ENCODE measurements around the gene ZNF527.
"Not testable (repeated sequence)": the region's sequence is repeated elsewhere in the genome, so short reads cannot be mapped to it uniquely, and the experiment has no call there.

The ZNF527 gene

DNA sequence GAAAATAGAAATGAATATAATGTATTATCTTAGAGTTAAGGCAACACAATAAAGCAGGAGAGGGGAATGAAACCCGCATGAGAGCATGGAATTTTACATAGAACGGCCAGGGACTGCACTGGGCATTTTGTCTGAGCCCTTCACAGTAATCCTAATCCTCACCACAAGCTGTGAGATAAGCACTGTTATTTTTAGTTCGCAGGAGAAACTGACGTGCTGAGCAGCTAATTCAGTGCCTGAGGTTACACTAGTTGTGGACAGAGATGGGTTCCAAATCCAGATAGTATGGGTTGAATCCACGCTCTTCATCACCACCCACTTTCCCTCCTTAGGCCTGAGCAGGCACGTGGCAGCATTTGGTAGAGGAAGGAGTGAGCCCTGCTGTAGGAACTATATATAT is 24.8 kb upstream of the ZNF527 start:
- TF ChIP-seq, protein P1, sequence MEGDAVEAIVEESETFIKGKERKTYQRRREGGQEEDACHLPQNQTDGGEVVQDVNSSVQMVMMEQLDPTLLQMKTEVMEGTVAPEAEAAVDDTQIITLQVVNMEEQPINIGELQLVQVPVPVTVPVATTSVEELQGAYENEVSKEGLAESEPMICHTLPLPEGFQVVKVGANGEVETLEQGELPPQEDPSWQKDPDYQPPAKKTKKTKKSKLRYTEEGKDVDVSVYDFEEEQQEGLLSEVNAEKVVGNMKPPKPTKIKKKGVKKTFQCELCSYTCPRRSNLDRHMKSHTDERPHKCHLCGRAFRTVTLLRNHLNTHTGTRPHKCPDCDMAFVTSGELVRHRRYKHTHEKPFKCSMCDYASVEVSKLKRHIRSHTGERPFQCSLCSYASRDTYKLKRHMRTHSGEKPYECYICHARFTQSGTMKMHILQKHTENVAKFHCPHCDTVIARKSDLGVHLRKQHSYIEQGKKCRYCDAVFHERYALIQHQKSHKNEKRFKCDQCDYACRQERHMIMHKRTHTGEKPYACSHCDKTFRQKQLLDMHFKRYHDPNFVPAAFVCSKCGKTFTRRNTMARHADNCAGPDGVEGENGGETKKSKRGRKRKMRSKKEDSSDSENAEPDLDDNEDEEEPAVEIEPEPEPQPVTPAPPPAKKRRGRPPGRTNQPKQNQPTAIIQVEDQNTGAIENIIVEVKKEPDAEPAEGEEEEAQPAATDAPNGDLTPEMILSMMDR (conservative IDR thresholded peaks at IDR 0.05; ENCODE audit: low read length) = no peak
- no peak overlapping the region for H3K4me3 ChIP-seq (ENCODE audit: low read length)
- DNase-seq (ENCODE audit: low read depth) = no peak

DNA sequence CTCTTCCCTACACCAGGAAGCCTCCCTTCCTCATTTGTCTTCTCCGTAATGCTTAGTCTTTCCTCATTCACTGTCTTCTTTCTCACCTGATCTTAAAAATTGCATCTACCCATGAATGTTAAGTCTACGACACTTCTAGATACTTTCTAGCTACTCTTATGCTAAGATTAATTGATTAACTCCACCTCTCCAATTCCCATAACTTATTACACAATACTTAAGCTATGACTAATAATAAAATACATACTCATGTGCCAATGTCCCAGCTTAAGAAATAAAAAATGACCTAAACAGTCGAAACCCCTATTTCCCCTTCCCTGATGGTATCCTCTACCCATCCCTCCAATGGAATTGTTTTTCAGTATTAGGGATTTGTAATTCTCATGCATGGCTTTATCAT is 22.8 kb upstream of the ZNF527 start:
- TF ChIP-seq, protein P1 (conservative IDR thresholded peaks at IDR 0.05; ENCODE audit: low read length) = no peak
- H3K4me3 ChIP-seq (ENCODE audit: low read length) = no peak overlapping the region
- DNase-seq (ENCODE audit: low read depth) = no peak

DNA sequence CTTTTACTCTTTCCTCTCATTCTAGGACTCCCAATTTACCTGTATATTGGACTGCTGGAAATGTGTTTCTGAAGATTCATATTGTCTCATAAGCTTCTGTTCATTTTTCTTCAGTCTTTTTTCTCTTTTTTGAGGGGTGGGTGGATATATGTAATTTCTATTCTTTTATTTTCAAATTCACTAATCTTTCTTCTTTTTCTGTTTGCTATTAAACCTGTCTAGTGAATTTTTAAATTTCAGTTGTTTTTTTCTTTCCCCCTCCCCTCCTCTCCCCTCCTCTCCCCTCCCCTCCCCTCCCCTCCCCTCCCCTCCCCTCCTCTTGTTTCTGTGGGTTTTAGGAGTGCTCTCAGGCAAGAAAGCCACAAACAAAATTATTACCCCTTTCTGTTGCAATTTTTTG is 16.9 kb upstream of the ZNF527 start:
- DNase-seq (ENCODE audit: low read depth) = no peak
- TF ChIP-seq, protein P1 (conservative IDR thresholded peaks at IDR 0.05; ENCODE audit: low read length) = no peak
- no peak overlapping the region for H3K4me3 ChIP-seq (ENCODE audit: low read length)

DNA sequence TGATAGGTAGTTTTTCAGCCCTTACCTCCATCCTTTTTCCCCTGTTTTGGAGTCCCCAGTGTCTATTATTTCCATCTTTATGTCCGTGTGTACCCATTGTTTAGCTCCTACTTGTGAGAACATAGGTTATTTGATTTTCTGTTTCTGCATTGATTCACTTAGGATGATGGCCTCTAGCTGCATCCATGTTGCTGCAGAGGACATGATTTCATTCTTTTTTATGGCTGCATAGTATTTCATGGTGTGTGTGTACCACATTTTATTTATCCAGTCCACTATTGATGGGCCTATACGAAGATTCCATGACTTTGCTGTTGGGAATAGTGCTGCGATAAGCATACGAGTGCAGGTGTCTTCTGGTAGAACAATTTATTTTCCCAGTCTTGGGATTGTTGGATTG is 15.0 kb upstream of the ZNF527 start:
- H3K4me3 ChIP-seq (ENCODE audit: low read length) = no peak overlapping the region

DNA sequence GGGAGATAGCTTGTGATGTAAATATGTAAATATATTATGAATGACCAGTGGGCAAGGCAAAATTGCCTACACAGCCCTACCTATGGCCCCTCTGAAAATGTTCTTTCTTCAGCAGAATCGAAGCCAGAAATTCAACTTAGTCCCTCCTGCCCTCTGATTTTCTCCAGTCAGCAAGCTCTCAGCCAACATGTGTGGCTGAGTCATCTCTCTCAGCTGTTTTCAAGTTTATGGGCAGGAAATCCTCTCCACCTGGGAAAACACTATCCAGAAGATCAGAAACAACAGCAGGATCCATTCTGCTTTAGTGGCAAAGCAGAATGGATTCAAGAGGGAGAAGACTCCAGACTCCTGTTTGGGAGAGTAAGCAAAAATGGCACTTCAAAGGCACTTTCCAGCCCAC is 8.9 kb upstream of the ZNF527 start:
- TF ChIP-seq, protein P1 (conservative IDR thresholded peaks at IDR 0.05; ENCODE audit: low read length) = no peak
- peak; percentile 1 for DNase-seq (ENCODE audit: low read depth)
- H3K4me3 ChIP-seq (ENCODE audit: low read length) = no peak overlapping the region

More for the DNA sequence above, 15.0 kb upstream of the ZNF527 start:
- TF ChIP-seq, protein P1 (conservative IDR thresholded peaks at IDR 0.05; ENCODE audit: low read length) = no peak
- no peak for DNase-seq (ENCODE audit: low read depth)

GRCh38 chr19:37362733-37363132 is 8.2 kb upstream of the ZNF527 start:
- TF ChIP-seq, protein P1 (conservative IDR thresholded peaks at IDR 0.05; ENCODE audit: low read length) = no peak
- no peak for DNase-seq (ENCODE audit: low read depth)
- no peak overlapping the region for H3K4me3 ChIP-seq (ENCODE audit: low read length)

DNA sequence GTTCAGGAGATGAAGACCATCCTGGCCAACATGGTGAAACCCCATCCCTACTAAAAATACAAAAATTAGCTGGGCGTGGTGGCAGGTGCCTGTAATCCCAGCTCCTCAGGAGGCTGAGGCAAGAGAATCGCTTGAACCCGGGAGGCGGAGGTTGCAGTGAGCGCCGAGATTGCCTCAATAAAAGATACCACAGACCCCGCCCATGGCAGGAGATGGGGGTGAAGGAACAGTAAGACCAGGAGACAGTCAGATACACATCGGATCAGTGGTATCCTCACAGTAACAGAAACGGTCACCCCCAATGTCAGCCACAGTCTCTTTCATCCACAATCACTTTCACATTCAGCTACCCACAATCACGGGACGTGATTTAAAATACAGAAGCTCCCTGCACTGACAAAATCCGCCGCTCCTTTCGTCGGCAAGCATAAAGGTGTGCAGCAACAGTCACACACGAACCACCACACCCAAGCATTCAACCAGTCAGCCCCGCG is 466 bp upstream of the ZNF527 start:
- peak overlapping the region; percentile 90 for H3K4me3 ChIP-seq (ENCODE audit: low read length)
- DNase-seq (ENCODE audit: low read depth) = not testable (repeated sequence)

DNA sequence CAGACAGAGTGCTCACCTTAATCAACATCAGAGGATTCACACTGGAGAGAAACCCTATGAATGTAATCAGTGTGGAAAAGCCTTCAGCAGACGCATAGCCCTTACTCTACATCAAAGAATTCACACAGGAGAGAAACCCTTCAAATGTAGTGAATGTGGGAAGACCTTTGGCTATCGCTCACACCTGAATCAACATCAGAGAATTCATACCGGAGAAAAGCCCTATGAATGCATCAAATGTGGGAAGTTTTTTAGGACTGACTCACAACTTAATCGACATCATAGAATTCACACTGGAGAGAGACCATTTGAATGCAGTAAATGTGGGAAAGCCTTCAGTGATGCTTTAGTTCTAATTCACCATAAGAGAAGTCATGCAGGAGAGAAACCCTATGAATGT is 18.3 kb downstream of the ZNF527 start:
- DNase-seq (ENCODE audit: low read depth) = no peak
- TF ChIP-seq, protein P1 (conservative IDR thresholded peaks at IDR 0.05; ENCODE audit: low read length) = no peak
- no peak overlapping the region for H3K4me3 ChIP-seq (ENCODE audit: low read length)

DNA sequence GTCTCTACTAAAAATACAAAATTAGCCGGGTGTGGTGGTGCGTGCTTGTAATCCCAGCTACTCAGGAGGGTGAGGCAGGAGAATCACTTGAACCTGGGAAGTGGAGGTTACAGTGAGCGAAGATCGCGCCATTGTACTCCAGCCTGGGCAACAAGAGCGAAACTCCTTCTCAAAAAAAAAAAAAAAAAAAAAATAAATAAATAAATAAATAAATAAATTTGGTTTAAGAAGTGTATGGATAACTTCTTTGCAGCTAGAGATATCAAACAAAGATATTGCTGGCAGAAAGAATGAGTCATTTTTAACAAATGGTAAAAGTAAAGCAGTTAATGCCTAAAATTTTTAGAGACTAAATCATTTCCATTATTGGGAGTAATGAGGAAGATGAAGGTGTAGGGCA is 20.5 kb downstream of the ZNF527 start:
- H3K4me3 ChIP-seq (ENCODE audit: low read length); DNase-seq (ENCODE audit: low read depth): not testable (repeated sequence)
